ENCODE results near the gene APBB2.

GRCh38 chr4:41232856-41233255, 18.5 kb upstream of the APBB2 start:
- no peak for TF ChIP-seq CTCF (IDR thresholded peaks at IDR 0.05)
- TF ChIP-seq POLR2AphosphoS5 (IDR thresholded peaks at IDR 0.05), result no peak
- no peak for TF ChIP-seq POLR2A (IDR thresholded peaks at IDR 0.05)
